ENCODE measurements around the gene PRADC1.

PRADC1 gene

DNA sequence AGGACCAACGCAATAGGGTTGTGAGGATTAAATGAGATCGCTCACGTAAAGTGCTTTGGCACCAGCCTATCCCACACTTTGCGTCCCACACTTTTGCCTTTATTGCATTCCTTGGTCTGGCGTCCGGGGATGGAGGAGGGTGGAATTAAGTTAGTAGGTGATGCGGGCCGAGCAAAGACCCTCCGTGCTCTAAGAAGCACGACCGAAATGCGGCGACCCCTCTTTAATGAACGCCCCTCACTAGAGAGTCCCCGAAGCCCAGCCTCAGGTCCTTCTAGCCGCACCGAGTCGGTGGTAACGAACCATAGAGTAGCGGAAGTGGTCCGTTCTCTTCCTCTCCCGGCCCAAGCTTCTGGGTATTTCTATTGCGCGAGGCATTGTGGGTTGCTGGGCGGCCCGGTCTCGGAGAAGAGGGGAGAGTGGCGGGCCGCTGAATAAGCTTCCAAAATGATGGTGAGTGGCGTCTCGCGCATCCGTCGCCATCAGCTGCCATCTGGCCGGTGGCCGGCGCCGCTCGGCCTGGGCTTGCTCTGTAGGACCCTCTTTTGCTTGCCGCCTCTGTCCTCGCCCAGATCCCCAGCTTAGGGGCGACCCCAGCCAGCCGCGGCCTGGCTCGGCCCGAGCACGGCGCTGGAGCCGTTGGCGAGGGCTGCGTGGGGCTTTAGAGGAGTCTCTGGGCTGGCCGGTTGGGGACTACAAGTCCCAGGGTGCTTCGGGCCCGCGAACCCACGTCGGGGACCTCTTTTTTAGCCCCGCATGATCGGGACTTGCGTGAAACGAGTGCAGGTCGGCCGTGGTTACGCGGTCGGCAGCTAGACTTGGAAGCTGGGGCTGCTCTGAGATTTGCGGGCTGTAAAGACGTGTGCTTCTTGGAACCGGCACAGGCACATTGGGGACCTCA is 1.1 kb upstream of the PRADC1 start, which contains the start of gene CCT7:
Gene CCT7, plus strand, starts transcription at position 377 of the 901 bp plus-strand sequence. Its CDS starts 71 bp downstream, at position 448.
- DNase-seq: peak; percentile 94

- DNase-seq: no peak
These were observed 461 bp downstream of the PRADC1 start for GRCh38 chr2:73232403-73233153.

- DNase-seq: no peak
These were observed 4.4 kb downstream of the PRADC1 start for GRCh38 chr2:73228631-73229030.

DNA sequence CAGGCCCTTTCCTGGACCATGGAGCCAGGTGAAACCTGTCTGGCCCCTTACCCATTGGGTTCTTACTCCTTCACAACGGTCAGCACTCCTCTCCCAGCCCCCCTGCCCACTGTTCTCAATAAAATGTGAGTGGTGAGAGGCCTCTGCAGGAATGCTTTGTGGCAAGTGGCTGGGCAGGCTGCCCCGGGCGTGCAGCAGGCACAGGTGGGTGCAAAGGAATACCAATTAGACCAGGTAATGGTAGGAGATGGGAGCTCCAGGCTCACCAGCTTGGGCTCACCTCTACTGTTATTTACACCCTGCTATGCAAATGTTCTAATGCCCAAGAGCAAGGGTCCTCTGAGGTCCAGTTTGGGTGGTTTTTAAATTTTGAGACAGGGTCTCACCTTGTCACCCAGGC is 6.0 kb downstream of the PRADC1 start:
- no peak for DNase-seq

DNA sequence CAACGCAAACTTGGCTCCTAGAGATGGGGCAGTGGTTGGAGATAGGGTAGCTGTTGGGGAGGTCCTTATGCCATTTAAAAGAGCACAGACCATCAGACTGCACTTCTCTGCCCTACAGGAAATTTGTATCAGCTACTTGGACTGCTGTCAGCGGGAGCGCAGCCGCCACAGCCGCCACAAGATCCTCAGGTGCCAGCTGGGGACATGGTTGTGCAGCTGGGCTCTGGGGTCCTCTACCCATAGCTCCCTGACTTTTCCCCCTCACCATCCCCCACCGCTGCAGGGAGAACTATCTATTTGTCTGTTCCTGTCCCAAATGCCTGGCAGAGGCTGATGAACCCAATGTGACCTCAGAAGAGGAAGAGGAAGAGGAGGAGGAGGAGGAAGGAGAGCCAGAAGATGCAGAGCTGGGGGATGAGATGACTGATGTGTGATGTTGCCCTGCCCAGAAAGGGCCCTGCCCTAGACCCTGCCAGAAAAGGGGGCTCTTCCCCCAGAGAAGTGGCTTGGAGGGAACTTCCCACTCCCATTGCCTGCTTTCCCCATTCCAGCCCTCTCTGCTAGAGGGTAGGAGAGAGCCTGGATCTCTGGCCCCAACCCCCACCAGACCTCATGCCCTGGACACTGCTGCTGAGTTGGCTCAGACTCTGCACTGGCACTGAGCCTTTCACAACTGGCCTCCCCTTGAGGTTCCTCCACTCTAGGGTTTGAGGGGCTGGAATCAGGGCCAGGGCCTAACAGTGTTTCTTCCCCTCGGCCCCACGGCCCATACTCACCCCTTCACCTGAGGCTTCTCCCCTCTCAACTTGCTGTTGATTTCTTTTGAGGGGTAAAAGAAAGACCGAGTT is 7.3 kb downstream of the PRADC1 start:
- no peak for DNase-seq

DNA sequence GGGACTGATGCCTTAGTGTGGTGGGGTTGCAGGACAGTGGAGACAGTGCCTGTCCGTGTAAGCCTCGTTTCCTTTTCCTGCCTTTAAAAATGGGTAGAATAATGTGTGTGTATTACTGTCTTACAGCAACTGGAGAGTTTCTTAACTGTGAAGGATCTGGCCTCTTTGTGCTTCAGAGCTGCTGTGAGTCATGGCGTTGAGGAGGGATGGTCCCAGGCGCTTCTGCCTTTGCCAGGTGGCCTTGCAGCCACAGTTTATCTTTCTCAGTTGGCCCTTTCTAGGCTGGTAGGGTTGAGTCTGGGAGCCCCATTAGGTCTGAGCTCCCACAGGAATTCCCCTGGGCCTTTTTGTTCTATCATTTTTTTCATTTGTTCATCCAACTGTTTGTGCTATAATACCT is 9.2 kb downstream of the PRADC1 start:
- DNase-seq: no peak

- DNase-seq: no peak
These were observed 14.7 kb downstream of the PRADC1 start for GRCh38 chr2:73218298-73218697.

GRCh38 chr2:73217826-73218225 is 15.2 kb downstream of the PRADC1 start:
- no peak for DNase-seq

- DNase-seq: no peak
These were observed 15.9 kb downstream of the PRADC1 start for GRCh38 chr2:73217160-73217559.

- no peak for DNase-seq
These were observed 17.8 kb downstream of the PRADC1 start for GRCh38 chr2:73215254-73215653.

DNA sequence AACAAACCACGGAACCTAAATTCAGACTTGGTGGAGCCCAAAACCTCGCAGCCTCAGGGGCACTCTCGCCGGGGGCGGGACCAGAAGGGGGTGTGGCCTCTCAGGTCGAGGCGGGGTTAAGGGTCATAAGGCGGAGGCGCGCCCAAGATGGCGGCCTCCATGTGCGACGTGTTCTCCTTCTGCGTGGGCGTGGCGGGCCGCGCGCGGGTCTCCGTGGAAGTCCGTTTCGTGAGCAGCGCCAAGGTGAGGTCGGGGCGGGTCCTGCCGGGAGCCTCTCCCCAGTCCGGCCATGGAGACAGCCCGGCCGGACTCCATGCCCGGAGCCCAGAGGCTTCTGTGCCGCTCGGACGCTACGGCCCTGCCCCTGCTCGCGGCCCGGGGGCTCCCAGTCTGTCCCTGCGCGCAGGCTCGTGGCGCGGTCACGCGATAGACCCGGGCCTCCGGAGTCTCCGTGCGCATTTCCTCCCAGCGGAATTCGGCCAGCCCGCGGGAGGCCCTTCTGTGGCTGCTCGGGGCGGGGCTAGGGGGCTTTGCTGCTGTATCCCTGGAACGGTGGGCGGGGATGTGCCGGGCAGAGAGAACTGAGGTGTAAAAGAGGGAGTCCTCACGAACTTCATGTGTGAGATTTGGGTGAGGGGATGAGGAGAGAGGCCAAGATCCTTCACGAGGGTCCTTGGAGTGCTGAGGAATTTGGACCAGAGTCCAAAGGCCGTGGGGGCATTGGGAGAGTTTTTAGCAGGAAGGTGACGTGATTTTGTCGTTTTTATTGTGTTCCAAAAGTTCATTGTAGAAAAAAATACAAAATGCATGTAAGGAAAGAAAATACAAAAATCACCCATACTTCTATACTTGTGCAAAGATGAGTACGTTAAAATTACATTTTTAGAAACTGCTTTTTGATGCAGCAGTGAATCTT is 18.7 kb downstream of the PRADC1 start, which contains the start of gene SMYD5:
Gene SMYD5, plus strand, starts transcription at position 126 of the 916 bp plus-strand sequence. Its CDS starts 22 bp downstream, at position 148.
- DNase-seq: peak; percentile 84

- DNase-seq: peak; percentile 79
These were observed 20.4 kb downstream of the PRADC1 start for GRCh38 chr2:73212448-73213176.

- no peak for DNase-seq
These were observed 21.0 kb downstream of the PRADC1 start for GRCh38 chr2:73212098-73212447.

DNA sequence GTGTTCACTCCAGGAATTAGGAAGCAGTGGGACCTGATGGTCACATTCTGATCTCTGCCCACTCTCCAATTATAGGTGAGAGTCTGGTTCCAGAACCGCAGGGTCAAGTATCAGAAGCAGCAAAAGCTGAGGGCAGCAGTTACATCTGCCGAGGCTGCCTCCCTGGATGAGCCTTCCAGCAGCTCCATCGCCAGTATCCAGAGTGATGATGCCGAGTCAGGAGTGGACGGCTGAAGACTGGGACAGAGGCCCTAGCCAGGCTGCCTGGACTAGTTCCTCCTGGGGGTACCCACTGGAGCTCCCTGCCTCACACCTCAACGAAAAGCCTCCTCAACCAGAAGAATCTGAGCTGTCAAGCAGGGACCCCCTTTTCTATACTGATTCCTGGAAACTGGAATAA is 22.3 kb downstream of the PRADC1 start:
- DNase-seq: no peak

DNA sequence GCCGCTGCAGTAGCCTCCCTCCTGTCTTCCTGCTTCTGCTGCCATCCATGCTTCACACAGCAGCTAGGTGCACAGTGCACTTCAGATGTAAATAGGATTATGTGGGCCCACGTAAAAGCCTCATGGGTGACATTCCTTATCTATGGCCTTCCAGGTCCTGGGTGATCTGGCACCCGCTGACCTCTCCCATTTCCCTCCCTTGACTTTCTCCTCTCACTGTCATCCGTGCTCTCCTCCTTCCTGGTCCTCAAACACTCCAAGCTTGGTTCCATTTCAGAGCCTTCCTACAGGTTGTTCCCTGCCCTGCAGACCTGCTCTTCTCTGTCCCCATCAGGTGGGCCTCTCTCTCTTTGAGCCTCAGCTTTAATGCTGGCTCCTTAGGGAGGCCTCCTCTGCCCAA is 23.0 kb downstream of the PRADC1 start:
- no peak for DNase-seq

- DNase-seq: no peak
These were observed 24.8 kb downstream of the PRADC1 start for GRCh38 chr2:73208258-73208657.

DNA sequence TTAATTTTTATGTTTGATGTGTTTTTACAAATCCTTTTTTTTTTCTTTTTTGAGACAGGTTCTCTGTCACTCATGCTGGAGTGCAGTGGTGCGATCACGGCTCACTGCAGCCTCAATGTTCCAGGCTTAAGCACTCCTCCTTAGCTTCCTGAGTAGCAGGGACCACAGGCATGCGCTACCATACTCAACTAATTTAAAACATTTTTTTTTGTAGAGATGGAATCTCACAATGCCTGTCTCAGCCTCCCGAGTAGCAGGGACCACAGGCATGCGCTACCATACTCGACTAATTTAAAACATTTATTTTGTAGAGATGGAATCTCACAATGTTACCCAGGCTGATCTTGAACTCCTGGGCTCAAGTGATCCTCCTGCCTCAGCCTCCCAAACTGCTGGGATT is 27.4 kb downstream of the PRADC1 start:
- no peak for DNase-seq

- no peak for DNase-seq
These were observed 29.9 kb downstream of the PRADC1 start for GRCh38 chr2:73203055-73203681.

DNA sequence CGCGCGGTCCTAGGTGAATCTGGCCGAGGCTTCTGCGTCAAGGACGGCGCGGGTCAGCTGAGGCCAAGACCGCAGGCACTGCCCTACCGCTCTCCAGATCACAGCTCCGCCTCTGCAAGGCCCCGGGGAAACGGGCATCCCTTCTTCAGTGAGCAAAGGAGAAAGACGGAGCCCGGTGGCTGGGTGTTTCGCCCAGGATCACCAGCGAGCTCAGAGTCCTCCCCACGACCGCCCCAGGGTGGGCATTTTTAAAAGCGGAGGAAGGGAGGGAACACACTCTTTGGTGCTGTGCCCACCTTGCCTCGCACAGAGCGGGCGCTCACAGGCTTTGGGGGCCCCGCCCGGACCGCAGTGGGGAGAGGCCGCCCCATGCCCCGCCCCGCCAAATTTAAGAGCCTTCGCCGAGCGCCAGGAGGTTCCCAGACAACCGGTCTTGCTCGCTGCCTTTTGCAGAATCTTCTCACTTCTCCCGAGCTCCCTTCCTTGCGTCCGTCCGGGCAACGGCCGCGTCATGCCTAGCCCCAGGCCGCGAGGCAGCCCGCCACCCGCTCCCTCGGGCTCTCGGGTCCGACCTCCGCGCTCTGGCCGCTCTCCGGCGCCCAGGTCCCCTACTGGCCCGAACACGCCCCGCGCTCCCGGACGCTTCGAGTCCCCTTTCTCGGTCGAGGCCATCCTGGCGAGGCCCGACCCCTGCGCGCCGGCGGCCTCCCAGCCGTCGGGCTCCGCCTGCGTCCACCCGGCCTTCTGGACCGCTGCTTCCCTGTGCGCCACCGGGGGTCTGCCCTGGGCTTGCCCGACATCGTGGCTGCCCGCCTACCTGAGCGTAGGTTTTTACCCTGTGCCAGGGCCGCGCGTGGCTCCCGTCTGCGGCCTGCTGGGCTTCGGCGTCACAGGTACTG is 30.6 kb downstream of the PRADC1 start, which contains the start of gene NOTO:
Gene NOTO, plus strand, starts transcription at position 419 of the 899 bp plus-strand sequence. Its CDS starts 93 bp downstream, at position 512.
- DNase-seq: no peak

Data from NCI-H345 (cell line).